ENCODE data around the gene ATP8B4. TPM values are rescaled to one million over a fixed set of nuclear protein-coding genes. Genes with fewer than 3 reads are reported as not detected.

The ATP8B4 gene
- total and polyA plus RNA-seq, 3 experiments from 2014 or later = 0.23 to 8.9 (median 8.5) TPM

GRCh38 chr15:49985463-49985862 lies 133.6 kb downstream of the ATP8B4 start:
- H3K27ac Mint-ChIP-seq = no peak overlapping the region
- no peaks in the 10 kb centered on the region for H3K9me3 Mint-ChIP-seq
- H3K27ac ChIP-seq (ENCODE audit: low read depth, low read length) = no peak overlapping the region
- H3K4me3 Mint-ChIP-seq = no peak overlapping the region
- ChIA-PET CTCF (interaction anchor here (0.7 kb wide), 1 partner anchor 305 kb away, joined by 3 read pairs; no protein-coding TSS in a partner anchor), POLR2A (no interaction called here)
- no peaks in the 10 kb centered on the region for H3K36me3 Mint-ChIP-seq
- no peaks in the 10 kb centered on the region for H3K27me3 ChIP-seq (ENCODE audit: insufficient read depth, low read length, poor library complexity, severe bottlenecking)
- H3K4me1 Mint-ChIP-seq = no peaks in the 10 kb centered on the region
- no peak overlapping the region for H3K4me3 ChIP-seq (ENCODE audit: low read length)
- no peak for DNase-seq
- no peaks in the 10 kb centered on the region for H3K27me3 Mint-ChIP-seq
- H3K36me3 ChIP-seq (ENCODE audit: insufficient read depth, low read length) = no peaks in the 10 kb centered on the region
- H3K4me1 ChIP-seq (ENCODE audit: insufficient read depth, low read length) = no peaks in the 10 kb centered on the region
- H3K9me3 ChIP-seq (ENCODE audit: low read length) = no peaks in the 10 kb centered on the region

- no peak overlapping the region for H3K4me3 Mint-ChIP-seq
- Histone ChIP-seq H3K4me3 (ENCODE audit: low read length) (no peak overlapping the region), H3K36me3 (ENCODE audit: insufficient read depth, low read length) (no peaks in the 10 kb centered on the region), H3K27me3 (ENCODE audit: insufficient read depth, low read length, poor library complexity, severe bottlenecking) (no peaks in the 10 kb centered on the region), H3K27ac (ENCODE audit: low read depth, low read length) (no peak overlapping the region), H3K9me3 (ENCODE audit: low read length) (no peaks in the 10 kb centered on the region), H3K4me1 (ENCODE audit: insufficient read depth, low read length) (no peaks in the 10 kb centered on the region)
- POLR2A ChIA-PET = no interaction called here
- DNase-seq = no peak
- peaks cover 0 to 4% (median 0%) of the 10 kb centered on the region in 3 donors for H3K4me1 Mint-ChIP-seq
- no peaks in the 10 kb centered on the region for H3K9me3 Mint-ChIP-seq
- H3K36me3 Mint-ChIP-seq = no peaks in the 10 kb centered on the region
- H3K27ac Mint-ChIP-seq = no peak overlapping the region
- CTCF ChIA-PET = no interaction called here
- H3K27me3 Mint-ChIP-seq = no peaks in the 10 kb centered on the region
Observed at GRCh38 chr15:49984436-49984835, 134.6 kb downstream of the ATP8B4 start.

GRCh38 chr15:49982584-49982983 lies 136.4 kb downstream of the ATP8B4 start:
- Mint-ChIP-seq H3K27ac (no peak overlapping the region), H3K36me3 (no peaks in the 10 kb centered on the region), H3K27me3 (peaks cover 0 to 4% of the 10 kb centered on the region in 2 donors), H3K9me3 (no peaks in the 10 kb centered on the region), H3K4me3 (no peak overlapping the region), H3K4me1 (peaks cover 0 to 4% (median 0%) of the 10 kb centered on the region in 3 donors)
- H3K36me3 ChIP-seq (ENCODE audit: insufficient read depth, low read length) = no peaks in the 10 kb centered on the region
- ChIA-PET CTCF (no interaction called here), POLR2A (no interaction called here)
- H3K9me3 ChIP-seq (ENCODE audit: low read length) = no peaks in the 10 kb centered on the region
- H3K4me1 ChIP-seq (ENCODE audit: insufficient read depth, low read length) = no peaks in the 10 kb centered on the region
- no peak overlapping the region for H3K4me3 ChIP-seq (ENCODE audit: low read length)
- no peak for DNase-seq
- no peak overlapping the region for H3K27ac ChIP-seq (ENCODE audit: low read depth, low read length)
- no peaks in the 10 kb centered on the region for H3K27me3 ChIP-seq (ENCODE audit: insufficient read depth, low read length, poor library complexity, severe bottlenecking)

GRCh38 chr15:49979705-49980382 lies 139.2 kb downstream of the ATP8B4 start:
- Histone ChIP-seq H3K27me3 (ENCODE audit: insufficient read depth, low read length, poor library complexity, severe bottlenecking) (no peaks in the 10 kb centered on the region), H3K4me1 (ENCODE audit: insufficient read depth, low read length) (no peaks in the 10 kb centered on the region), H3K27ac (ENCODE audit: low read depth, low read length) (no peak overlapping the region), H3K9me3 (ENCODE audit: low read length) (no peaks in the 10 kb centered on the region), H3K36me3 (ENCODE audit: insufficient read depth, low read length) (no peaks in the 10 kb centered on the region), H3K4me3 (ENCODE audit: low read length) (no peak overlapping the region)
- Mint-ChIP-seq H3K9me3 (no peaks in the 10 kb centered on the region), H3K36me3 (no peaks in the 10 kb centered on the region), H3K27ac (no peak overlapping the region), H3K4me3 (no peak overlapping the region), H3K27me3 (peaks cover 3 to 12% of the 10 kb centered on the region in 2 donors), H3K4me1 (peaks cover 0 to 4% (median 0%) of the 10 kb centered on the region in 3 donors)
- CTCF ChIA-PET = no interaction called here
- DNase-seq = no peak
- POLR2A ChIA-PET = no interaction called here

- Mint-ChIP-seq H3K4me3 (no peak overlapping the region), H3K9me3 (no peaks in the 10 kb centered on the region), H3K27me3 (peaks cover 3 to 12% of the 10 kb centered on the region in 2 donors), H3K4me1 (peaks cover 0 to 4% (median 0%) of the 10 kb centered on the region in 3 donors), H3K36me3 (no peaks in the 10 kb centered on the region), H3K27ac (no peak overlapping the region)
- no peaks in the 10 kb centered on the region for H3K9me3 ChIP-seq (ENCODE audit: low read length)
- no peaks in the 10 kb centered on the region for H3K27me3 ChIP-seq (ENCODE audit: insufficient read depth, low read length, poor library complexity, severe bottlenecking)
- DNase-seq = no peak
- no peak overlapping the region for H3K27ac ChIP-seq (ENCODE audit: low read depth, low read length)
- H3K36me3 ChIP-seq (ENCODE audit: insufficient read depth, low read length) = no peaks in the 10 kb centered on the region
- no peaks in the 10 kb centered on the region for H3K4me1 ChIP-seq (ENCODE audit: insufficient read depth, low read length)
- ChIA-PET POLR2A (no interaction called here), CTCF (no interaction called here)
- H3K4me3 ChIP-seq (ENCODE audit: low read length) = no peak overlapping the region
Observed at GRCh38 chr15:49978121-49978520, 140.9 kb downstream of the ATP8B4 start.

GRCh38 chr15:49977306-49977705 lies 141.7 kb downstream of the ATP8B4 start:
- Histone ChIP-seq H3K27ac (ENCODE audit: low read depth, low read length) (no peak overlapping the region), H3K4me1 (ENCODE audit: insufficient read depth, low read length) (no peaks in the 10 kb centered on the region), H3K4me3 (ENCODE audit: low read length) (no peak overlapping the region), H3K36me3 (ENCODE audit: insufficient read depth, low read length) (no peaks in the 10 kb centered on the region), H3K27me3 (ENCODE audit: insufficient read depth, low read length, poor library complexity, severe bottlenecking) (no peaks in the 10 kb centered on the region), H3K9me3 (ENCODE audit: low read length) (no peaks in the 10 kb centered on the region)
- Mint-ChIP-seq H3K4me3 (no peak overlapping the region), H3K36me3 (no peaks in the 10 kb centered on the region), H3K27me3 (peaks cover 3 to 12% of the 10 kb centered on the region in 2 donors), H3K4me1 (peaks cover 0 to 4% (median 0%) of the 10 kb centered on the region in 3 donors), H3K27ac (no peak overlapping the region), H3K9me3 (no peaks in the 10 kb centered on the region)
- no peak for DNase-seq
- ChIA-PET POLR2A (no interaction called here), CTCF (no interaction called here)

GRCh38 chr15:49964551-49964950 lies 154.5 kb downstream of the ATP8B4 start:
- H3K27ac Mint-ChIP-seq = no peak overlapping the region
- no peaks in the 10 kb centered on the region for H3K27me3 ChIP-seq (ENCODE audit: insufficient read depth, low read length, poor library complexity, severe bottlenecking)
- H3K4me3 ChIP-seq (ENCODE audit: low read length) = no peak overlapping the region
- no peaks in the 10 kb centered on the region for H3K4me1 Mint-ChIP-seq
- peaks cover 0 to 12% of the 10 kb centered on the region in 2 donors for H3K27me3 Mint-ChIP-seq
- no peak for DNase-seq
- peaks cover 2 to 8% (median 4%) of the 10 kb centered on the region in 5 donors for H3K9me3 Mint-ChIP-seq
- H3K36me3 ChIP-seq (ENCODE audit: insufficient read depth, low read length) = no peaks in the 10 kb centered on the region
- no peaks in the 10 kb centered on the region for H3K9me3 ChIP-seq (ENCODE audit: low read length)
- no peaks in the 10 kb centered on the region for H3K36me3 Mint-ChIP-seq
- H3K4me1 ChIP-seq (ENCODE audit: insufficient read depth, low read length) = no peaks in the 10 kb centered on the region
- ChIA-PET POLR2A (no interaction called here), CTCF (no interaction called here)
- H3K4me3 Mint-ChIP-seq = no peak overlapping the region
- H3K27ac ChIP-seq (ENCODE audit: low read depth, low read length) = no peak overlapping the region

GRCh38 chr15:49964061-49964460 lies 155.0 kb downstream of the ATP8B4 start:
- POLR2A ChIA-PET = no interaction called here
- Mint-ChIP-seq H3K9me3 (peaks cover 2 to 10% (median 6%) of the 10 kb centered on the region in 5 donors), H3K27ac (no peak overlapping the region), H3K27me3 (peaks cover 0 to 12% of the 10 kb centered on the region in 2 donors), H3K4me1 (no peaks in the 10 kb centered on the region), H3K4me3 (no peak overlapping the region), H3K36me3 (no peaks in the 10 kb centered on the region)
- Histone ChIP-seq H3K27me3 (ENCODE audit: insufficient read depth, low read length, poor library complexity, severe bottlenecking) (no peaks in the 10 kb centered on the region), H3K4me1 (ENCODE audit: insufficient read depth, low read length) (no peaks in the 10 kb centered on the region), H3K9me3 (ENCODE audit: low read length) (no peaks in the 10 kb centered on the region), H3K36me3 (ENCODE audit: insufficient read depth, low read length) (no peaks in the 10 kb centered on the region), H3K27ac (ENCODE audit: low read depth, low read length) (no peak overlapping the region), H3K4me3 (ENCODE audit: low read length) (no peak overlapping the region)
- no peak for DNase-seq
- CTCF ChIA-PET = no interaction called here

Data from CD8-positive, alpha-beta memory T cell (primary cell).